Keratinocyte (primary cell): ENCODE data around the gene HSP90AB1. TPM values are rescaled to one million over a fixed set of nuclear protein-coding genes. Genes with fewer than 3 reads are reported as not detected.

Source experiments
- DNase-seq: peaks from one replicate; pipeline ENCODE4 v3.0.0-alpha.2; 2011; ENCODE audit warnings: low read depth, missing footprints, low spot score
- FAIRE-seq: peaks from 2 replicates; lab custom pipeline; 2011; peaks lifted over from hg19 to GRCh38; lab: Jason Lieb, UNC
- H2AFZ ChIP-seq: 2 replicates; pipeline ENCODE4 v1.6.0; 2012; ENCODE audit warnings: low read length, control low read depth, inconsistent platforms; ENCODE audit not compliant: control insufficient read depth
- H3K27ac ChIP-seq: 2 replicates; pipeline ENCODE4 v1.5.1; 2011; ENCODE audit warnings: low read length; ENCODE audit not compliant: control insufficient read depth, insufficient read depth
- H3K27me3 ChIP-seq: 3 replicates; pipeline ENCODE4 v1.6.0; 2011; ENCODE audit warnings: low read length; ENCODE audit not compliant: control insufficient read depth, insufficient read depth; ENCODE audit errors: extremely low read depth
- H3K36me3 ChIP-seq, 2 experiments: 2 replicates in 1 of 2; 3 replicates in 1 of 2; pipeline ENCODE4 v1.5.1; 2011; ENCODE audit warnings: low read length in 2 of 2, mild to moderate bottlenecking in 1 of 2; ENCODE audit not compliant: control insufficient read depth in 2 of 2, insufficient read depth in 2 of 2; ENCODE audit errors: extremely low read depth in 1 of 2
- H3K4me1 ChIP-seq: 3 replicates; pipeline ENCODE4 v1.5.1; 2011; ENCODE audit warnings: low read length; ENCODE audit not compliant: control insufficient read depth, insufficient read depth; ENCODE audit errors: extremely low read depth
- H3K4me2 ChIP-seq: 3 replicates; pipeline ENCODE4 v1.6.0; 2011; ENCODE audit warnings: low read depth, low read length; ENCODE audit not compliant: control insufficient read depth, insufficient read depth; ENCODE audit errors: extremely low read depth
- H3K4me3 ChIP-seq, 3 experiments: fragments of 200-600 bp in 1 of 3; sonication (generic) in 1 of 3; 2 replicates in 2 of 3; 3 replicates in 1 of 3; pipeline ENCODE4 v1.5.1; 2011 to 2016; ENCODE audit warnings: low read length in 3 of 3, mild to moderate bottlenecking in 3 of 3, control low read depth in 2 of 3, inconsistent platforms in 1 of 3, low read depth in 1 of 3, mixed read lengths in 1 of 3, mixed run types in 1 of 3, moderate library complexity in 1 of 3; ENCODE audit not compliant: control insufficient read depth in 2 of 3, insufficient read depth in 2 of 3; ENCODE audit errors: extremely low read depth in 1 of 3
- H3K79me2 ChIP-seq: 2 replicates; pipeline ENCODE4 v1.6.0; 2012; ENCODE audit warnings: low read length; ENCODE audit not compliant: control insufficient read depth, insufficient read depth
- H3K9ac ChIP-seq: 3 replicates; pipeline ENCODE4 v1.6.0; 2011; ENCODE audit warnings: low read length; ENCODE audit not compliant: control insufficient read depth, insufficient read depth; ENCODE audit errors: extremely low read depth
- H3K9me1 ChIP-seq: 3 replicates; pipeline ENCODE4 v1.6.0; 2011; ENCODE audit warnings: low read length; ENCODE audit not compliant: control insufficient read depth, insufficient read depth; ENCODE audit errors: extremely low read depth
- H3K9me3 ChIP-seq: 2 replicates; pipeline ENCODE4 v1.5.1; 2012; ENCODE audit warnings: low read depth, low read length; ENCODE audit not compliant: control insufficient read depth
- H4K20me1 ChIP-seq: 3 replicates; pipeline ENCODE4 v1.6.0; 2011; ENCODE audit warnings: low read length; ENCODE audit not compliant: control insufficient read depth, insufficient read depth; ENCODE audit errors: extremely low read depth
- EZH2 ChIP-seq: IDR thresholded peaks from one replicate; pipeline ENCODE4 v1.6.1; 2012; ENCODE audit warnings: inconsistent platforms, mild to moderate bottlenecking, low read length, moderate library complexity
- dilution Hi-C: fragments of 300-500 bp; cut with MboI; formaldehyde crosslinking; loops from one replicate; pipeline ENCODE4 v1.7.0; 2020; ENCODE audit warnings: low sequenced_read_pairs; ENCODE audit not compliant: extremely low pct_ligation_motif_present
- polyA plus RNA-seq, 5 experiments: library from polyadenylated mRNA; depleted of rRNA in 3 of 5; stranded (reverse) in 3 of 5; stranded (forward) in 1 of 5; unstranded in 1 of 5; fragments of >200 nt; gene quantifications; 1 replicate in 1 of 5; 2 replicates in 3 of 5; 3 replicates in 1 of 5; pipeline versions ENCODE4 v1.2.1 to v1.2.3, GENCODE V29; 2011 to 2012; ENCODE audit warnings: missing spikeins in 2 of 5, low read depth in 1 of 5, low replicate concordance in 1 of 5
- TF ChIP-seq, protein P1 (sequence below), 3 experiments: IDR thresholded peaks in 1 of 3; conservative IDR thresholded peaks in 1 of 3; optimal IDR thresholded peaks in 1 of 3; 2 replicates in 2 of 3; 3 replicates in 1 of 3; pipeline versions ENCODE3 to v1.5.1; 2011; ENCODE audit warnings: low read length in 3 of 3, mild to moderate bottlenecking in 3 of 3, moderate library complexity in 2 of 3, control low read depth in 1 of 3, inconsistent platforms in 1 of 3; ENCODE audit not compliant: insufficient read depth in 2 of 3; ENCODE audit errors: extremely low read depth in 1 of 3

HSP90AB1 gene
- polyA plus RNA-seq, 1 donor (not counting 4 experiments of a cell fraction or from before 2014, with no cell fraction given) = 1,089 TPM

DNA sequence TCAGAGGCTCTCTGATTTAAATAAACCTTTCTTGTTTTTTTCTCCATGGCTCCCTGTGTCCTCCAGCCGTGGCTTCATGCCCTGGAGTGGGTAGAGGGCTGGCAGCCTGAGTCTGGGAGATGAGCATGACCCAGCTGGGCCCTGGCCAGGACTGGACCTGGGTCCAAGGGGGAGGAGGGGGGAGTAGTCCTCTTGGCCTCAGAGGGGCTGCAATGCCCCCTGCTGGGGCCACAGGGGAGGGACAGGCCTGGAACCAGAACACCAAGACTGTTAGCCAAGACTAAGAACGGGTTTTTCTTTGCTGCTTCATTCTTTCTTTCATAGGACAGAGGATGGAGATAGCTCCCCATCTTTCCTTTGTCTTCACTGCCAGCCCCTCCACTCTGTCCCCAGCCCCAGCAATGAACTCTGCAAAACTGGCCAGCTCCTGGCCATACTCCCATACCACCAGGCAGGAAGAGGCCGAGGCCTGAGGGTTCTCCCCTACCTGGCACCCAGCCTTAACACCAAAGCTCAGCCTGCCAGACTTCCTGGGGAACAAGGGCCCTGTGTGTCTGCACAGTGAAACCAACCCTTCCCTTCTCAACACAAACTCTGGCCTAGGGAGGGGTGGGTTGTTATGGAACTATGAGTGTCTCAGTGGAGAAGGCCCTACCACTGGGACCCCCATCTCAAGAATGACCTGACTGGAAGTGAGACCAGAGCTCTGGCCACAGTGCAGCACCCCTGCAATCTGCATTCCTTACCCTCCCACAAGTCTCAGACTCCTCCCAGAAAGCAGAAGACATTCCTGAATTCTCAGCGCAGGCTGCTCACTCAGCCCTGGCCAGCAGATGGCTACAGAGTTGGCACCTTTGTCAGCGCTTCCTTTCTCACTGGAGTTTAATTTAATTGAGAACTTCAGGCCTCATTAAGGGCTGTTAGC is 12.5 kb upstream of the HSP90AB1 start:
- peak overlapping the region; percentile 61 for H3K27ac ChIP-seq
- TF ChIP-seq EZH2 = no peak
- TF ChIP-seq, protein P1, sequence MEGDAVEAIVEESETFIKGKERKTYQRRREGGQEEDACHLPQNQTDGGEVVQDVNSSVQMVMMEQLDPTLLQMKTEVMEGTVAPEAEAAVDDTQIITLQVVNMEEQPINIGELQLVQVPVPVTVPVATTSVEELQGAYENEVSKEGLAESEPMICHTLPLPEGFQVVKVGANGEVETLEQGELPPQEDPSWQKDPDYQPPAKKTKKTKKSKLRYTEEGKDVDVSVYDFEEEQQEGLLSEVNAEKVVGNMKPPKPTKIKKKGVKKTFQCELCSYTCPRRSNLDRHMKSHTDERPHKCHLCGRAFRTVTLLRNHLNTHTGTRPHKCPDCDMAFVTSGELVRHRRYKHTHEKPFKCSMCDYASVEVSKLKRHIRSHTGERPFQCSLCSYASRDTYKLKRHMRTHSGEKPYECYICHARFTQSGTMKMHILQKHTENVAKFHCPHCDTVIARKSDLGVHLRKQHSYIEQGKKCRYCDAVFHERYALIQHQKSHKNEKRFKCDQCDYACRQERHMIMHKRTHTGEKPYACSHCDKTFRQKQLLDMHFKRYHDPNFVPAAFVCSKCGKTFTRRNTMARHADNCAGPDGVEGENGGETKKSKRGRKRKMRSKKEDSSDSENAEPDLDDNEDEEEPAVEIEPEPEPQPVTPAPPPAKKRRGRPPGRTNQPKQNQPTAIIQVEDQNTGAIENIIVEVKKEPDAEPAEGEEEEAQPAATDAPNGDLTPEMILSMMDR (optimal IDR thresholded peaks at IDR 0.05 in 1 of 3, IDR thresholded peaks at IDR 0.05 in 1 of 3, conservative IDR thresholded peaks at IDR 0.05 in 1 of 3; ENCODE audit: extremely low read depth in 1 of 3, insufficient read depth in 2 of 3, low read length in 3 of 3) = peak in 2 of 3 experiments; percentile 72 to 78
- no peak overlapping the region for H3K4me3 ChIP-seq
- peak overlapping the region; percentile 28 for H3K9ac ChIP-seq
- H3K27me3 ChIP-seq = no peaks in the 10 kb centered on the region
- H3K9me1 ChIP-seq = peaks cover 3% of the 10 kb centered on the region
- FAIRE-seq = peak; percentile 79
- DNase-seq = no peak
- H2AFZ ChIP-seq = peak overlapping the region; percentile 75
- H3K4me2 ChIP-seq = peak overlapping the region; percentile 25
- peaks cover 38% of the 10 kb centered on the region for H3K4me1 ChIP-seq
- dilution Hi-C loops = no loop called here
- peaks cover 5 to 20% of the 10 kb centered on the region in 2 experiments for H3K36me3 ChIP-seq
- H4K20me1 ChIP-seq = no peaks in the 10 kb centered on the region
- H3K79me2 ChIP-seq = no peaks in the 10 kb centered on the region
- H3K9me3 ChIP-seq = no peaks in the 10 kb centered on the region

DNA sequence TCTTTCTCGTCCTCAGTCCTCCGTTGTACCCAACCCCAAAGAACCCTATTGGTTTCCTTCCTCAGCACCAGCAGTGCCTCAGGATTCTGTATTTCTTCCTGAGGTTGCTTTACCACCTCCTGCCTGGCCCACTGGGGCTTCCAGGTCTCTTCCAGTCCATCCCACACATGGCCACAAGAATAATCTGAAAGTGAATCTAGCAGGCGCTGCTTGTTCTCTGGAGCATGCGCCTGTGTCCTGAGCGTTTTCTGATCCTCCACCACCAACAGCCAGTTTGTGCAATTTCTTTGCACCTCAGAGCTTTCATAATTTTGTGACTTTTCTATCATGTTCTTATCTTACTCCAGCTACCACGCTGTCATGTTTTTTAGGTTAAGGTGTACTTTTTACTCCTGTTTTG is 11.6 kb upstream of the HSP90AB1 start:
- Histone ChIP-seq H2AFZ (no peak overlapping the region), H3K4me2 (no peak overlapping the region), H3K4me3 (no peak overlapping the region), H3K79me2 (no peaks in the 10 kb centered on the region), H3K9me3 (no peaks in the 10 kb centered on the region), H4K20me1 (no peaks in the 10 kb centered on the region), H3K36me3 (peaks cover 4 to 14% of the 10 kb centered on the region in 2 experiments), H3K9ac (no peak overlapping the region), H3K4me1 (peaks cover 40% of the 10 kb centered on the region), H3K27me3 (no peaks in the 10 kb centered on the region), H3K9me1 (peaks cover 3% of the 10 kb centered on the region), H3K27ac (no peak overlapping the region)
- dilution Hi-C loops = no loop called here
- FAIRE-seq (no peak), DNase-seq (no peak)
- no peak for TF ChIP-seq EZH2
- TF ChIP-seq, protein P1 (optimal IDR thresholded peaks at IDR 0.05 in 1 of 3, IDR thresholded peaks at IDR 0.05 in 1 of 3, conservative IDR thresholded peaks at IDR 0.05 in 1 of 3; ENCODE audit: extremely low read depth in 1 of 3, insufficient read depth in 2 of 3, low read length in 3 of 3) = no peak
